OCI-LY3 (cell line): ENCODE measurements around the gene CAPZA2.
A peak's percentile ranks its signal among the peaks of the same experiment; 100 is the strongest.

Experiments used
- H2AFZ ChIP-seq: fragments of 200-600, 300-600 bp; shearing (Covaris generic); 2 replicates; pipeline ENCODE4 v1.6.0; 2014; ENCODE audit warnings: antibody characterized with exemption, low read depth, low read length
- H3K27ac ChIP-seq: fragments of 200-600, 300-600 bp; sonication (generic); 2 replicates; pipeline ENCODE4 v1.5.1; 2014; ENCODE audit warnings: mild to moderate bottlenecking, low read length, moderate library complexity, mixed read lengths
- H3K27me3 ChIP-seq: fragments of 200-600, 300-600 bp; sonication (generic); 2 replicates; pipeline ENCODE4 v1.6.1; 2014; ENCODE audit warnings: low read depth, low read length, mixed read lengths
- H3K36me3 ChIP-seq: fragments of 200-600, 300-600 bp; sonication (generic); replicated peaks from 2 replicates; pipeline ENCODE3; 2014; ENCODE audit warnings: low read depth, low read length, mixed read lengths
- H3K4me1 ChIP-seq: fragments of 300-600, 200-600 bp; sonication (generic); 2 replicates; pipeline ENCODE4 v1.6.1; 2014; ENCODE audit warnings: low read length, mixed read lengths
- H3K4me2 ChIP-seq: fragments of 200-600, 300-600 bp; sonication (generic); 2 replicates; pipeline ENCODE4 v1.6.1; 2014; ENCODE audit warnings: low read length, mixed read lengths
- H3K4me3 ChIP-seq: fragments of 300-600, 200-600 bp; sonication (generic); 2 replicates; pipeline ENCODE4 v1.5.1; 2014; ENCODE audit warnings: antibody characterized with exemption, mild to moderate bottlenecking, low read length, moderate library complexity
- H3K79me2 ChIP-seq: fragments of 300-600, 200-600 bp; shearing (Covaris generic); 2 replicates; pipeline ENCODE4 v1.6.1; 2014; ENCODE audit warnings: mild to moderate bottlenecking, low read length, mixed read lengths
- H3K9ac ChIP-seq: fragments of 300-600, 200-600 bp; shearing (Covaris generic); 2 replicates; pipeline ENCODE4 v1.6.0; 2014; ENCODE audit warnings: mild to moderate bottlenecking, low read length, moderate library complexity
- H3K9me3 ChIP-seq: fragments of 200-600, 300-600 bp; shearing (Covaris generic); 2 replicates; pipeline ENCODE4 v1.6.1; 2014; ENCODE audit warnings: low read length, mixed read lengths; ENCODE audit not compliant: insufficient read depth
- H4K20me1 ChIP-seq: fragments of 200-600, 300-600 bp; sonication (generic); 2 replicates; pipeline ENCODE4 v1.6.1; 2016; ENCODE audit warnings: low read length, mixed read lengths; ENCODE audit not compliant: insufficient read depth
- CTCF ChIP-seq: fragments of 200-600, 300-600 bp; sonication (generic); IDR thresholded peaks from 2 replicates; pipeline ENCODE4 v1.5.1; 2014; ENCODE audit warnings: antibody characterized with exemption, low read length, low read depth
- EZH2phosphoT487 ChIP-seq: fragments of 200-600 bp; shearing (Covaris generic); IDR thresholded peaks from 2 replicates; pipeline ENCODE4 v1.6.1; 2018; ENCODE audit warnings: antibody characterized with exemption, mixed run types, low read depth

Gene CAPZA2

GRCh38 chr7:116829493-116829892 lies 32.9 kb upstream of the CAPZA2 start:
- Histone ChIP-seq H3K4me2 (peak overlapping the region; percentile 50), H4K20me1 (no peaks in the 10 kb centered on the region), H3K4me3 (peak overlapping the region; percentile 23), H3K9me3 (0 out of 2 replicates have a peak, but pooled peaks cover 3% of the 10 kb centered on the region), H3K36me3 (no peaks in the 10 kb centered on the region), H3K4me1 (peaks cover 18% of the 10 kb centered on the region), H3K27me3 (no peaks in the 10 kb centered on the region), H3K79me2 (no peaks in the 10 kb centered on the region), H2AFZ (no peak overlapping the region), H3K9ac (no peak overlapping the region), H3K27ac (0 out of 2 replicates have a peak overlapping the region, but pooled peaks have one; percentile 11)
- TF ChIP-seq CTCF: no peak
- no peak for TF ChIP-seq EZH2phosphoT487

GRCh38 chr7:116832692-116833091 lies 29.7 kb upstream of the CAPZA2 start:
- peaks cover 15% of the 10 kb centered on the region for H3K4me1 ChIP-seq
- H3K4me2 ChIP-seq: no peak overlapping the region
- H3K4me3 ChIP-seq: no peak overlapping the region
- TF ChIP-seq CTCF (no peak), EZH2phosphoT487 (no peak)
- no peaks in the 10 kb centered on the region for H3K79me2 ChIP-seq
- no peak overlapping the region for H2AFZ ChIP-seq
- H3K27ac ChIP-seq: no peak overlapping the region
- H3K36me3 ChIP-seq: no peaks in the 10 kb centered on the region
- no peaks in the 10 kb centered on the region for H3K27me3 ChIP-seq
- no peaks in the 10 kb centered on the region for H4K20me1 ChIP-seq
- no peak overlapping the region for H3K9ac ChIP-seq
- no peaks in the 10 kb centered on the region for H3K9me3 ChIP-seq

GRCh38 chr7:116834815-116835504 lies 27.4 kb upstream of the CAPZA2 start:
- no peaks in the 10 kb centered on the region for H4K20me1 ChIP-seq
- no peaks in the 10 kb centered on the region for H3K4me1 ChIP-seq
- no peak overlapping the region for H3K27ac ChIP-seq
- no peaks in the 10 kb centered on the region for H3K79me2 ChIP-seq
- H3K9ac ChIP-seq: no peak overlapping the region
- no peak overlapping the region for H3K4me3 ChIP-seq
- H3K4me2 ChIP-seq: no peak overlapping the region
- TF ChIP-seq EZH2phosphoT487: no peak
- TF ChIP-seq CTCF: no peak
- H3K36me3 ChIP-seq: no peaks in the 10 kb centered on the region
- H3K9me3 ChIP-seq: no peaks in the 10 kb centered on the region
- no peak overlapping the region for H2AFZ ChIP-seq
- no peaks in the 10 kb centered on the region for H3K27me3 ChIP-seq

- H3K36me3 ChIP-seq: no peaks in the 10 kb centered on the region
- no peaks in the 10 kb centered on the region for H3K27me3 ChIP-seq
- no peak overlapping the region for H3K9ac ChIP-seq
- no peak overlapping the region for H3K27ac ChIP-seq
- peaks cover 8% of the 10 kb centered on the region for H3K4me1 ChIP-seq
- no peak overlapping the region for H3K4me3 ChIP-seq
- no peak for TF ChIP-seq CTCF
- no peak for TF ChIP-seq EZH2phosphoT487
- no peaks in the 10 kb centered on the region for H4K20me1 ChIP-seq
- no peaks in the 10 kb centered on the region for H3K79me2 ChIP-seq
- H2AFZ ChIP-seq: no peak overlapping the region
- H3K4me2 ChIP-seq: no peak overlapping the region
- no peaks in the 10 kb centered on the region for H3K9me3 ChIP-seq
These were observed 26.3 kb upstream of the CAPZA2 start for GRCh38 chr7:116836048-116836447.
